Measurements from ENCODE around the gene CCL26.

CCL26 gene, protein sequence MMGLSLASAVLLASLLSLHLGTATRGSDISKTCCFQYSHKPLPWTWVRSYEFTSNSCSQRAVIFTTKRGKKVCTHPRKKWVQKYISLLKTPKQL

GRCh38 chr7:75772081-75773077 lies at the start of gene CCL26:
Gene CCL26 (minus strand): TSS chr7:75772211. CDS start chr7:75772176, 35 bp downstream.
- no peak for DNase-seq (ENCODE audit: low read depth in 2 of 2, low spot score in 1 of 2)

DNA sequence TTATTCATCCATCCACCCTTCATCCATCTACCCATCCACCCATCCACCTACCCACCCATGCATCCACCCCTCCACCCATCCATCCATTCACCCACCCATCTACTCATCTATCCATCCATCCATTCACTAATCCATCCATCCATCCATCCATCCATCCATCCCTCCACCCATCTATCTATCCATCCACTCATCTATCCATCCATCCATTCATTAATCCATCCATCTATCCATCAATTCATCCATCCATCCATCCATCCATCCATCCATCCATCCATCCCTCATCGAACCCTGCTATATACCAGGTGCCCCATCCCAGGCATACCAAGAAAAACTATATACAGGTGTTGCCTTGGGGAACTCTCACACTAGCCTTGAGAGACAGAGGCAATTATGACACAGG lies 48.7 kb upstream of the CCL26 start:
- DNase-seq (ENCODE audit: low read depth in 2 of 2, low spot score in 1 of 2), result no peak

DNA sequence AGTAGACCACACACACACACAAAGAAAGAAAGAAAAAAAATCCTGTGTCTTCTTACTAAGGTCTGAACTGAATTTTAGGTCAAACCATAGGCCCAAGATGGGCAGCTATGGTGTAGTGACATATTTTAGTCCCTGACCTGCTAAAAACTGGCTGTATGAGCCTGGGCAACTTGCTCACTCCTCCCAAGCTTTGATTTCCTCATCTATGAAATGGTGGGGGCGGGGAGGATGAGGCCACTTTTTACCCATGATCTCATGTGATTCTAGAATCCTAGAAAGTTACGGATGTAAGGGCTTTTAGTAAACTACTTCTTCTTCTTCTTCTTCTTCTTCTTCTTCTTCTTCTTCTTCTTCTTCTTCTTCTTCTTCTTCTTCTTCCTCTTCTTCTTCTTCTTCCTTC lies 47.7 kb upstream of the CCL26 start:
- DNase-seq (ENCODE audit: low read depth in 2 of 2, low spot score in 1 of 2), result no peak

DNA sequence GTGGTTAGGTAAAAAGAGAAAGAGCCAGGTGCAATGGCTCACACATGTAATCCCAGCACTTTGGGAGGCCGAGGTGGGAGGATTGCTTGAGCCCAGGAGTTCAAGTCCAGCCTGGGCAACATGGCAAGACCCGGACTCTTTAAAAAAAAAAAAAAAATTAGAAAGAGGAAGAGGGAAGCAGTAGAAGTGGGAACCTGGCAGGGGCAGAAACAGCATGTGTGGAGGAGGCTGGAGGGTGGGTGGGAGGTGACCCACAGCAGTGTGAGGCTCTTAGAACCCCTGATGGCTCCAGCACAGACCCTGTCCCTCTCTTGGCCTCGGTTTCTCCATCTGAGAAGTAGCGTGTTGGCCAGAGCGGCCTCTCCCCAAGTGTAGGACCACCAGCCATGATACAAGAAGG lies 46.5 kb upstream of the CCL26 start:
- no peak for DNase-seq (ENCODE audit: low read depth in 2 of 2, low spot score in 1 of 2)

GRCh38 chr7:75817116-75817515 lies 45.1 kb upstream of the CCL26 start:
- no peak for DNase-seq (ENCODE audit: low read depth in 2 of 2, low spot score in 1 of 2)

DNA sequence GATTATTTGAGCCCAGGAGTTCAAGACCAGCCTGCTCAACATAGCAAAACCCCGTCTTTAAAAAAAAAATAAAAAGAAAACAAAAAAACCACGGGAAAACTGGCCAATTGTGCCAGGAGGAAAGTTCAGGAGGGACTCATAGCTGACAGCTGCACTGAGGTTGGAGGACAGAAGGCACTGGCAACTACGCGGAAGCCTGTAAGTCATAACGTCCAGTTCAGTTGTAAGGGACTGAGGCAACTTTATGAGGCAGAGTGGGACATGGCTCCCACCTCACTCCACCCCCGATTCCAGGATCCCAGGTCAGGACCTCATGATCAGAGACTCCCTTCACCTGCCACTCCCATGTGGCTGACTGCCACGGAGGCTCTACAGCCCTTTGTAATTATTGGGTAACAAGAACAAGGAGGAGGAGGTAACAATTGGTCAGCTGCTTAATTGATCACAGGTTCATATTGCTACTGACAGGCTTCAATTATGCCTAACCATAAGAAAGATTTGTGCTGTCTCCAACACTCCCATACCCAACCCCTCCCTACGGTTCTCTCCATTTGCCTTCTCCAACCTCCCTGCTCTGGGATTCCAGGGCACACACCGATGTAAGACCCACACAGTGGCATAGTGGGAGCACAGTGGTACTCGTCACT lies 43.5 kb upstream of the CCL26 start:
- DNase-seq (ENCODE audit: low read depth in 2 of 2, low spot score in 1 of 2), result no peak

DNA sequence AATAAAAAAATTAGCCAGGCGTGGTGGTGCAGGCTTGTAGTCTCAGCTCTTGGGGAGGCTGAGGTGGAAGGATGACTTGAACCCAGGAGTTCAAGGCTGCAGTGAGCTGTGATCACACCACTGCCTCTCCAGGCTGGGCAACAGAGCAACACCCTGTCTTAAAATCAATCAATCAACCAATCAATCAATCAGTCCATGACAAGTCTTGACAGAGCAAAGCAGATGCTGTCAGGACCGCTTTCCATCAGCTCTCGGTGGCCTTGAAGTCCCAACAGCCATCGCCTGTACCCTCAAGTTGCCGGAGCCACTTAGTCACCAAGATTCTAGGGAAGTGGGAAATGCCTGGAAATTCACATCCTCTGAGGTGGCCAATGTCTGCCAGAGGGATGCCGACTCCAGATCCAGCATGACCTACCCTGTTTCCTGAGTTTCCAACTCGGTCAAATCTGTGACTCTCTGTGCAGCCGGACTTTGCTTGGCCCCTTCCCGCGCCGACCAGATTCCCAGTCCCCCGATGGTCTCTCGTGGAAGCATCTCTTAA lies 42.5 kb upstream of the CCL26 start:
- no peak for DNase-seq (ENCODE audit: low read depth in 2 of 2, low spot score in 1 of 2)

DNA sequence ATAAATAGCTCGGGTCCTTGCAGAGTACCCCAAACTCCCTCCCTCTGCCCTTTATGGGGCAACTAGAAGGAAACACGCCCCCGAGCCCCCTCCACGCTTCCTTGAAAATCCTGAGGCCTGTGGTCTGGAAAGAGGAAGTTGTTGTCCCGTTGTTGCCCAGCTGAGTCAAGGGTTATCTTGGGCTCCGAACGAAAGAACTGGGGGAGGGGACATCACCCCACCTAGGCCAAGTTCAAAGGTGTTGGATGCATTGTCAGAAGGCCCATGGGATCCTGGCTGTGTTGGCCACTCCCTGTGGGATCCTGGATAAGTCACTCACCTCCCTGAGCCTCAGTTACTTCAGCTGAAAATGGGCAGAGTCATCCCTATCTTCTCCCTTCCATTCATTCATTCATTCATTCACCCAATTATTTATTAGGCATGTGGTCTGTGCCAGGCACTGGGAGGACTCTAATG lies 41.8 kb upstream of the CCL26 start, which contains the start of gene CCL24:
Gene CCL24, minus strand, starts transcription at position 26 of the 456 bp plus-strand sequence. CDS start 91 bp downstream, outside the sequence.
- DNase-seq (ENCODE audit: low read depth in 2 of 2, low spot score in 1 of 2), result no peak

- DNase-seq (ENCODE audit: low read depth in 2 of 2, low spot score in 1 of 2), result no peak
Observed at GRCh38 chr7:75813084-75813483, 41.1 kb upstream of the CCL26 start.

DNA sequence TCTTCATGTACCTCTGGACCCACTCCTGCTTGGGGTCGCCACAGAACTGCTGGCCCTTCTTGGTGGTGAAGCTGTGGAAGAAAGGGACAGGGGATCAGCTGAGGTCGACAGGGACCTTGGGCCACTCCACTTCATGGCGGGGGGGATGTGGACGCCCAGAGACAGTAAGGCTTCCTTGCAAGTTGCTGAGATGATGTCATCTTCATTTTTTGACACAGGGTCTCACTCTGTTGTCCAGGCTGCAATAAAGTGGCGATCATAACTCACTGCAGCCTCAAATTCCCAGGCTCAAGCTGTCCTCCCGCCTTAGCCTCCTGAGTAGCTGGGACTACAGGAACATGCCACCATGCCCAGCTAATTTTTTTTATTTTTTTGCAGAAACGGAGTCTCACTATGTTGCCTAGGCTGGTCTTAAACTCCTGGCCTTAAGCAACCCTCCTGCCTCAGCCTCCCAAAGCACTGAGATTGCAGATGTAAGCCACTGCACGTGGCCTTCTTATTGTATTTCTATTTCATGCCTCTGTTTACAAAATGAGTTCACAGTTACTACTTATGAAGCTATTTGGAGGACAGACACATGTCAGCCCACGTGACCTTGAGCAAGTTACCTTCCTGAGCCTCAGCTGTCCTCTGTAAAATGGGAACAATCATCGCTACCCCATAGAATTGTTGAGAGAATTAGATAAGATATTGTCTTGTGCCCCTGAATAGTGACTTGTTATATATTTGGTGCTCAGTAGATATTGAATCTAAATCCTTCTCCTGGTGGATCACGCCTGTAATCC lies 40.1 kb upstream of the CCL26 start:
- DNase-seq (ENCODE audit: low read depth in 2 of 2, low spot score in 1 of 2), result no peak

DNA sequence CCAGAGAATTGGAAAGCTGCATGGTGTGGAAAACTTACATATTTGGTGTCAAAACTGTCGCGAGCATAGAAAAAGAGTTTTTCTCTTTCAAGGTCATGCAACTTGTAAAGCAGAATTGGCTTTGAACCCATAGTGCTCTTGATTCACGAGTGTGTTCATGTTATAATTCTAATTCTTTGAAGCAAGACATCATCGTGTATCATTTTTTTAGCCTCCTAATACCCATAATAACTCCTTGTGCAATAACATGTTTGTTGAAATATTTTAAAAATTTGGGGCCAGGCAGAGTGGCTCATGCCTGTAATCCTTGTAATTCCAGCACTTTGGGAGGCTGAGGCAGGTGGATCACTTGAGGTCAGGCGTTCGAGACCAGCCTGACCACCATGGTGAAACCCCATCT lies 37.4 kb upstream of the CCL26 start:
- DNase-seq (ENCODE audit: low read depth in 2 of 2, low spot score in 1 of 2), result no peak

DNA sequence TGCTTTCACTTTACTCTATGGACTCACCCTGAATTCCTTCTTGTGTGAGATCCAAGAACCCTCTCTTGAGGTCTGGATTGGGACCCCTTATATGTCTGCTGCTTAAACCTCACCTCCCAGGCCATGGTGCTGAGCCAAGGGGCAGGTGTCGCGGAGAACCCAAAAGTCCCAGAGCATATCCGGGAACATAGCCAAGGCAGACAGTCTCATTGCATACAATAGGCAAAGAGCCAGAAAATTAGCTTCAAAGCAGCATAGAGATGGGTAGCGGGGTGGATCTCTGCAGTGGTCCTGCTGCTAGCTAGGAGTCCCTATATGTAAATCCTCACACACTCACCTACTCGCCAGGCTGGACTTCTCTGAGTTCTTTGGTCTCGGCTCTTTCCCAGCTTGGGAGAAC lies 36.1 kb upstream of the CCL26 start:
- no peak for DNase-seq (ENCODE audit: low read depth in 2 of 2, low spot score in 1 of 2)

DNA sequence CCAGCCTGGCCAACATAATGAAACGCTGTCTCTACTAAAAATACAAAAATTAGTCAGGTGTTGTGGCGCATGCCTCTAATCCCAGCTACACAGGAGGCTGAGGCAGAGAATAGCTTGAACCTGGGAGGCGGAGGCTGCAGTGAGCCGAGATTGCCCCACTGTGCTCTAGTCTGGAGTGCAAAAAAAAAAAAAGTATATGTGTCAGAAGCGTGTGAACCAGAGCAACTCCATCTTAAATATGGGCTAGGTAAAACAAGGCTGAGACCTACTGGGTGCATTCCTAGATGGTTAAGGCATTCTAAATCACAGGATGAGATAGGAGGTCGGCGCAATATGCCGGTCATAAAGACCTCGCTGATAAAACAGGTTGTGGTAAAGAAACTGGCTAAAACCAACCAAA lies 35.4 kb upstream of the CCL26 start:
- no peak for DNase-seq (ENCODE audit: low read depth in 2 of 2, low spot score in 1 of 2)

DNA sequence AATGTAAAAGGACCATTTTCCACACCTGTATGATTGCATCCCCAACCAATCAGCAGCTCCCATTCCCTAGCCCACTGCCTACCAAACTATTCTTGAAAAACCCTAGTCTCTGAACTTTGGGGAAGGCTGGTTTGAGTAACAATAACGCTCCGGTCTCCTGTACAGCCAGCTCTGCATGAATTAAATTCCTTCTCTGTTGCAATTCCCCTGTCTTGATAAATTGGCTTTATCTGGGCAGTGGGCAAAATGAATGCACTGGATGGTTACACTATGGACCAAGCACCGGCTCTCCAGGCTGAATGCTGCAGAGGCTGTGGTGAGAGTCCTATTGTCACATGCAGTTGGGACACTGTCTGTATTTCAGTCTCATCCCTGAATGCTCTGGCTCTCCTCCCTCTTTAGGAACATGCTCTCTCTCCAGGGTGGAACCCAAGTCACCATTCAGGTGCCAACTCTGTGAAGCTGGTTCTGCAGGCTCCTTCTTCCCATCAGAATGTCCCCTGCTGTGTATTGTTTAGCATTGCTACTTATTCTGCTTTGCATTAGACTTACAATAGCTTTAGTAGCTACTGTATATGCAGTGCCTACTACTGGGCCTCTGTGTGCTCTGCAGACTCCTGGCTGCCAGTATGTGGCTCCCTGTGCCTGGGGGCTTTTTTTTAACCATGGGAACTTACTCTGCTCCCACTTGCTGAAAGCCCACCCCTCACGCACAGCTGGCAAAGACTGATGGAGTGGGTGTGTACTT lies 34.7 kb upstream of the CCL26 start:
- no peak for DNase-seq (ENCODE audit: low read depth in 2 of 2, low spot score in 1 of 2)

- no peak for DNase-seq (ENCODE audit: low read depth in 2 of 2, low spot score in 1 of 2)
Observed at GRCh38 chr7:75804705-75805104, 32.7 kb upstream of the CCL26 start.

DNA sequence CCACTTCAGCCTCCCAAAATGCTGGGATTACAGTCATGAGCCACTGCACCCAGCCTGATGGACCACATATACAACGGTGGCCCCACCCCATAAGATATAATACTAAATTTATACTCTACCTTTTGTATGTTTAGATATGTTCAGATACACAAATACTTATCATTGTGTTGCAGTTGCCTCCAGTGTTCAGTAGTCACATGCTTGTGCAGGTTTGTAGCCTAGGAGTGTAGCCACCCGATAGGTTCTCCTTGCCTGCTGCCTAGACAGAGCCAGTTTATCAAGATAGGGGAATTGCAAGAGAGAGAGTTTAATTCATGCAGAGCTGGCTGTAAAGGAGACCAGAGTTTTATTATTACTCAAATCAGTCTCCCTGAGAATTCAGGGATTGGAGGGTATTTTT lies 32.0 kb upstream of the CCL26 start:
- no peak for DNase-seq (ENCODE audit: low read depth in 2 of 2, low spot score in 1 of 2)

GRCh38 chr7:75802552-75802821 lies 30.5 kb upstream of the CCL26 start:
- no peak for DNase-seq (ENCODE audit: low read depth in 2 of 2, low spot score in 1 of 2)

- DNase-seq (ENCODE audit: low read depth in 2 of 2, low spot score in 1 of 2), result no peak
Observed at GRCh38 chr7:75798770-75799169, 26.8 kb upstream of the CCL26 start.

- no peak for DNase-seq (ENCODE audit: low read depth in 2 of 2, low spot score in 1 of 2)
Observed at GRCh38 chr7:75796420-75796819, 24.4 kb upstream of the CCL26 start.

DNA sequence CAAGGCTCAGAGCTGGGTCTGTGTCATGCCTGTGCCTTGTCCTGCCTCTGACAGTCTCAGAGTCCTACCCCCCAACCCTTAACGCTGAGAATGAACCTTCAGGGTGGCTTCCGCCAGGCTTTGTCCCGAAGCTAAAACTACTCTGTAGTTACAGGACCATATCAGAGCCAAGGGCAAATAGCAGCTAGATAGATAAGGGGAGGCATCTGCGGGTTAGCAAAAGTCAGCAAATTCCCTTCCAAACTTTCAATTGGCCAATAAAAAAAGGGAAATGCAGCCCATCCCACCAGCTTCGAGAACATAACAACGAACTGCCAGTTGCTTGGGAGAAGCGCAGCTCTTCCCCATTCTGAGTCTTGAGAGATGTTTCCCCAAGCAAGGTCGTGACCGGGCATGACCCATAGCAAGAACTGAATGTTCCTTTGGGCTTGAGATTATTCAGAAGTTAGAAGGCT lies 23.8 kb upstream of the CCL26 start:
- DNase-seq (ENCODE audit: low read depth in 2 of 2, low spot score in 1 of 2), result no peak

Data from stimulated activated CD8-positive, alpha-beta memory T cell treated with anti-CD3 and anti-CD28 coated beads, Interleukin-4, amount 100 ng/mL, for 1 hour (primary cell).